Measurements from ENCODE around the gene ATF5.

The ATF5 gene

DNA sequence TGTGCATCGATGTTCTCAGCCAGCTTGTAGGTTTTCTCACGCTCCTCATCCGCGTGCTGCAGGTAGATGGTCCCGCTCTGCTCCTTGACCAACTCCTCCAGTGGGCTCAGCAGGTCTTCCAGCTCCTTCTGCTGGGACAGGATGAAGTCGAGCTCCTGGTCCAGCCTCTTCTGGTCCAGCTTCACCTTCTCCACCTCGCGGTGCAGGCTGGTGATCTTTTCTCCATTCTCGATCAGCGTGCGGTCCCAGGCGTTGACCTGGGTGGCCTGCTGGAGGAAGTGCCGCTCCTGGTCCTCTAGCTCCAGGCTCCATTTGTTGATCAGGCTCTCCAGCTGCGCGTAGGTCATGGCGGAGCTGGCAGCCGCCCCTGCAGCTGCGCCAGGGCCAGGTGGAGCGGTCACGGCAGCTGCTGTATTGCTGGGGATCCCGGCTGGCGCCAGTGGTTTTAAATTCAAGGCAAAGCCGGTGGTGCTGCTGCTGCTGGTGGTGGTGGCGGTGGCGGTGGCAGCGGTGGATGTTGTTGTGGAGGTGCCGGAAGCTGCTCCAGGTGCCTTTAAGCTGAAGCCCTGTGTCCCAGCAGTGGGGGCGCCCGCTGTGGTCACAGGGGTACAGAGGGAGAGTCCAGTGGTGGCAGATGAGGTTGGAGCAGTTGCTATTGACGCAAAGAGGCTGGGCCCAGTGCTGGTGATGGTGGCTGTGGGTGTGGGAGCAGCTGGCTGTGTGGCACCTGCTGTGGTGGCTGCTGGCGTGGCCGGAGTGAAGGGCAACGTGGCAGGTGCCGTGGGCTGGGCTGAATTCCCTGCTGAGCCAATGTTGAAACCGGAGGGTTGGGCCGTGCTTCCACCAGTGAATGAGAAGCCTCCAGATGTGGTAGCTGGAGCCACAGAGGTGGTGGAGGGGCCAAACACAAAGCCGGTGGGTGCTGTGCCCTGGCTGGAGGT, 20.3 kb upstream of the ATF5 start:
- no peaks in the 10 kb centered on the region for H3K9me3 Mint-ChIP-seq (ENCODE audit: low read depth)
- no peaks in the 10 kb centered on the region for H3K27me3 Mint-ChIP-seq
- H3K36me3 Mint-ChIP-seq: peaks cover 6% of the 10 kb centered on the region
- no peak overlapping the region for H3K4me3 Mint-ChIP-seq
- peak overlapping the region; percentile 86 for H3K27ac Mint-ChIP-seq
- peaks cover 43% of the 10 kb centered on the region for H3K4me1 Mint-ChIP-seq (ENCODE audit: low read depth)

GRCh38 chr19:49910179-49910578, 18.8 kb upstream of the ATF5 start:
- Mint-ChIP-seq H3K4me1 (ENCODE audit: low read depth) (peaks cover 40% of the 10 kb centered on the region), H3K27ac (no peak overlapping the region)

GRCh38 chr19:49911381-49912145, 17.4 kb upstream of the ATF5 start:
- Mint-ChIP-seq H3K27ac (peak overlapping the region; percentile 93), H3K27me3 (no peaks in the 10 kb centered on the region), H3K4me1 (ENCODE audit: low read depth) (peaks cover 40% of the 10 kb centered on the region), H3K9me3 (ENCODE audit: low read depth) (no peaks in the 10 kb centered on the region), H3K4me3 (peak overlapping the region; percentile 68), H3K36me3 (peaks cover 7% of the 10 kb centered on the region)

More at GRCh38 chr19:49910179-49910578, 18.8 kb upstream of the ATF5 start:
- no peaks in the 10 kb centered on the region for H3K27me3 Mint-ChIP-seq
- H3K4me3 Mint-ChIP-seq: peak overlapping the region; percentile 7
- peaks cover 6% of the 10 kb centered on the region for H3K36me3 Mint-ChIP-seq
- no peaks in the 10 kb centered on the region for H3K9me3 Mint-ChIP-seq (ENCODE audit: low read depth)

GRCh38 chr19:49912965-49913685, 15.9 kb upstream of the ATF5 start:
- Mint-ChIP-seq H3K27me3 (no peaks in the 10 kb centered on the region), H3K36me3 (peaks cover 5% of the 10 kb centered on the region), H3K27ac (peak overlapping the region; percentile 93), H3K4me3 (peak overlapping the region; percentile 68), H3K9me3 (ENCODE audit: low read depth) (no peaks in the 10 kb centered on the region), H3K4me1 (ENCODE audit: low read depth) (peaks cover 37% of the 10 kb centered on the region)

DNA sequence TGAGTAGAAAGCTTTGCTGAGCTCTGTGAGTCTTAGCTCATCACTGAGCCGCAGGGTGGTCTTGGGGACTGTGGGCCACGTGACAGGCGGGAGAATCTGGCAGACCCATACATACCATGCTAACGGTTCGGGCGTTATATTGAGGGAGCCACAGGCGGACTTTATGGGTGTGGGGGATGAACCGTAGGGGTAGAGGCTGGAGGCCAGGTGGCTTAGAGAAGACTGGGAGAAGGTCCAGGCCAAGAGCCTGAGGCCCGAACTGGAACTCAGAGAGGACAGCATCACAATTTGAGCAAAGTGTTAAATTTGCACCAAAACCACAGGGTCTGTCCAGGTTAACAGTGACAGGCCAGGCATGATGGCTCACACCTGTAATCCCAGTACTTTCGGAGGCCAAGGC, 15.3 kb upstream of the ATF5 start:
- Mint-ChIP-seq H3K4me3 (no peak overlapping the region), H3K9me3 (ENCODE audit: low read depth) (no peaks in the 10 kb centered on the region), H3K4me1 (ENCODE audit: low read depth) (peaks cover 39% of the 10 kb centered on the region), H3K27ac (peak overlapping the region; percentile 93), H3K27me3 (no peaks in the 10 kb centered on the region), H3K36me3 (peaks cover 5% of the 10 kb centered on the region)

DNA sequence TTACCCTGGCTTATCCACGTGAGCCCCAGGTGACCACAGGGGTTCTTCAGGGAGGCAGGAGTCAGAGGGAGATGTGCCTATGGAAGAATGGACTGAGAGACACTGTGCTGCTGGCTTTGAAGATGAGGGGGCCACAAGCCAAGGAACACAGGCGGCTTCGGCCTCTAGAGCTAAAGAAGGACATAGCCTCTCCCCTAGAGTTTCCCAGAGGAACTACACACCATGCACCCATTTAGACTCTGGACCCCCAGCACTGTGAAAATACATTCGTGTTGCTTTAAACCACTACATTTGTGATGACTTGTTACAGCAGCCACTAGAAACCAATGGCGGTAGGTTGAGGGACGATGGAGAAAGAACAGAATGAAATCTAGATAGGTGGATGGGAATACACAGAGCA, 13.7 kb upstream of the ATF5 start:
- Mint-ChIP-seq H3K4me1 (ENCODE audit: low read depth) (peaks cover 42% of the 10 kb centered on the region), H3K27ac (peak overlapping the region; percentile 51), H3K27me3 (no peaks in the 10 kb centered on the region), H3K4me3 (no peak overlapping the region), H3K9me3 (ENCODE audit: low read depth) (no peaks in the 10 kb centered on the region), H3K36me3 (peaks cover 5% of the 10 kb centered on the region)

GRCh38 chr19:49916839-49917733, 11.9 kb upstream of the ATF5 start:
- no peaks in the 10 kb centered on the region for H3K27me3 Mint-ChIP-seq
- no peak overlapping the region for H3K27ac Mint-ChIP-seq
- H3K9me3 Mint-ChIP-seq (ENCODE audit: low read depth): no peaks in the 10 kb centered on the region
- H3K4me3 Mint-ChIP-seq: no peak overlapping the region
- peaks cover 5% of the 10 kb centered on the region for H3K36me3 Mint-ChIP-seq
- peaks cover 40% of the 10 kb centered on the region for H3K4me1 Mint-ChIP-seq (ENCODE audit: low read depth)

- H3K27ac Mint-ChIP-seq: no peak overlapping the region
- no peaks in the 10 kb centered on the region for H3K9me3 Mint-ChIP-seq (ENCODE audit: low read depth)
- no peaks in the 10 kb centered on the region for H3K27me3 Mint-ChIP-seq
- peaks cover 3% of the 10 kb centered on the region for H3K36me3 Mint-ChIP-seq
- no peak overlapping the region for H3K4me3 Mint-ChIP-seq
- H3K4me1 Mint-ChIP-seq (ENCODE audit: low read depth): peaks cover 33% of the 10 kb centered on the region
These were observed 10.9 kb upstream of the ATF5 start for GRCh38 chr19:49918089-49918488.

GRCh38 chr19:49920624-49921363, 8.2 kb upstream of the ATF5 start:
- Mint-ChIP-seq H3K4me1 (ENCODE audit: low read depth) (peaks cover 34% of the 10 kb centered on the region), H3K27me3 (no peaks in the 10 kb centered on the region), H3K36me3 (peaks cover 3% of the 10 kb centered on the region), H3K9me3 (ENCODE audit: low read depth) (no peaks in the 10 kb centered on the region), H3K27ac (no peak overlapping the region), H3K4me3 (no peak overlapping the region)

GRCh38 chr19:49921871-49922795, 6.9 kb upstream of the ATF5 start:
- Mint-ChIP-seq H3K27ac (no peak overlapping the region), H3K4me3 (no peak overlapping the region), H3K4me1 (ENCODE audit: low read depth) (peaks cover 37% of the 10 kb centered on the region), H3K36me3 (peaks cover 3% of the 10 kb centered on the region), H3K27me3 (no peaks in the 10 kb centered on the region), H3K9me3 (ENCODE audit: low read depth) (no peaks in the 10 kb centered on the region)

GRCh38 chr19:49923055-49924003, 5.7 kb upstream of the ATF5 start:
- peaks cover 43% of the 10 kb centered on the region for H3K4me1 Mint-ChIP-seq (ENCODE audit: low read depth)
- peaks cover 7% of the 10 kb centered on the region for H3K36me3 Mint-ChIP-seq
- H3K27me3 Mint-ChIP-seq: no peaks in the 10 kb centered on the region
- H3K27ac Mint-ChIP-seq: no peak overlapping the region
- H3K4me3 Mint-ChIP-seq: no peak overlapping the region
- H3K9me3 Mint-ChIP-seq (ENCODE audit: low read depth): no peaks in the 10 kb centered on the region

All from activated naive CD8-positive, alpha-beta T cell (primary cell).